ENCODE measurements around the gene ASXL1.
"Not testable (repeated sequence)": the region's sequence is repeated elsewhere in the genome, so short reads cannot be mapped to it uniquely, and the experiment has no call there.

The ASXL1 gene

DNA sequence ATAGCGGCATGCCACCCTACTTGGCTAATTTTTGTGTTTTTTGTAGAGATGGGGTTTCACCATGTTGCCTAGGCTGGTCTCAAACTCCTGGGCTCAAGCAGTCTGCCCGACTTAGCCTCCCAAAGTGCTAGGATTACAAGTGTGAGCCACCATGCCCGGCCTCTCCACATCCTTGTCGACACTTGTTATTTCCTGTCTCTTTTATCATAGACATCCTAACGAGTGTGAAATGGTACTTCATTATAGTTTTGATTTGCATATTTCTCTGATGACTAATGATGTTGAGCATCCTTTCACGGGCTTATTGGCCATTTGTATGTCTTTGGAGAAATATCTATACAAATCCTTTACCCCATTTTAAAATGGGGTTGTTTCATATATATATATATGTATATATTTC is 39.0 kb upstream of the ASXL1 start:
- no peak overlapping the region for H3K4me3 ChIP-seq (ENCODE audit: low read depth, low read length)
- no peak for TF ChIP-seq CTCF (IDR thresholded peaks at IDR 0.05; ENCODE audit: borderline replicate concordance, insufficient read depth, low read depth, low read length)

- no peak overlapping the region for H3K4me3 ChIP-seq (ENCODE audit: low read depth, low read length)
- no peak for TF ChIP-seq CTCF (IDR thresholded peaks at IDR 0.05; ENCODE audit: borderline replicate concordance, insufficient read depth, low read depth, low read length)
Measured at GRCh38 chr20:32320305-32320704, 37.8 kb upstream of the ASXL1 start.

DNA sequence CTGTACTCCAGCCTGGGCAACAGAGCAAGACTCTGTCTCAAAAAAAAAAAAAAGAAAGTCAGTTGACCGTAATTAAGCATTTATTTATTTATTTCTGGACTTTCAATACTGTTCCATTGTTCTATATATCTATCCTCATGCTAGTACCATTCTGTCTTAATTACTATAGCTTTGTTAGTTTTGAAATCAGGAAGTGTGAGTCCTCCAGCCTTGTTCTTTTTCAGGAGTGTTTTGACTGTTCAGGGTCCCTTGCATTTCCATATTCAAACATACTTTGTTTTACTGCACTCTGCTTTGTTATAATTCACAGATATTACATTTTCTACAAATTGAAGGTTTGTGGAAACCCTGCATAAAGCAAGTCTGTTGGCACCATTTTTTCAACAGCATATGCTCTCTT is 36.7 kb upstream of the ASXL1 start:
- TF ChIP-seq CTCF (IDR thresholded peaks at IDR 0.05; ENCODE audit: borderline replicate concordance, insufficient read depth, low read depth, low read length) = no peak

DNA sequence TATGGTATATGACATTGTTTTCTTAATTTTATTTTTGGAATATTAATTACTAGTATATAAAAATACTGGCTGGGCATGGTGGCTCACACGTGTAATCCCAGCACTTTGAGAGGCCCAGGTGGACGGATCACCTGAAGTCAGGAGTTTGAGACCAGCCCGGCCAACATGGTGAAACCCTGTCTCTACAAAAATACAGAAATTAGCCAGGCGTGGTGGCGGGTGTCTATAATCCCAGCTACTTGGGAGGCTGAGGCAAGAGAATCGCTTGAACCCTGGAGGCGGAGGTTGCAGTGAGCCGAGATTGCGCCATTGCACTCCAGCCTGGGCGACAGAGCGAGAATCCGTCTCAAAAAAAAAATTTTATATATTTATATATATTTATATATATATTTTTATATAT is 35.9 kb upstream of the ASXL1 start:
- not testable (repeated sequence) for H3K4me3 ChIP-seq (ENCODE audit: low read depth, low read length)

More for the DNA sequence above, 36.7 kb upstream of the ASXL1 start:
- H3K4me3 ChIP-seq (ENCODE audit: low read depth, low read length) = no peak overlapping the region

- not testable (repeated sequence) for H3K4me3 ChIP-seq (ENCODE audit: low read depth, low read length)
Measured at GRCh38 chr20:32323761-32324160, 34.4 kb upstream of the ASXL1 start.

DNA sequence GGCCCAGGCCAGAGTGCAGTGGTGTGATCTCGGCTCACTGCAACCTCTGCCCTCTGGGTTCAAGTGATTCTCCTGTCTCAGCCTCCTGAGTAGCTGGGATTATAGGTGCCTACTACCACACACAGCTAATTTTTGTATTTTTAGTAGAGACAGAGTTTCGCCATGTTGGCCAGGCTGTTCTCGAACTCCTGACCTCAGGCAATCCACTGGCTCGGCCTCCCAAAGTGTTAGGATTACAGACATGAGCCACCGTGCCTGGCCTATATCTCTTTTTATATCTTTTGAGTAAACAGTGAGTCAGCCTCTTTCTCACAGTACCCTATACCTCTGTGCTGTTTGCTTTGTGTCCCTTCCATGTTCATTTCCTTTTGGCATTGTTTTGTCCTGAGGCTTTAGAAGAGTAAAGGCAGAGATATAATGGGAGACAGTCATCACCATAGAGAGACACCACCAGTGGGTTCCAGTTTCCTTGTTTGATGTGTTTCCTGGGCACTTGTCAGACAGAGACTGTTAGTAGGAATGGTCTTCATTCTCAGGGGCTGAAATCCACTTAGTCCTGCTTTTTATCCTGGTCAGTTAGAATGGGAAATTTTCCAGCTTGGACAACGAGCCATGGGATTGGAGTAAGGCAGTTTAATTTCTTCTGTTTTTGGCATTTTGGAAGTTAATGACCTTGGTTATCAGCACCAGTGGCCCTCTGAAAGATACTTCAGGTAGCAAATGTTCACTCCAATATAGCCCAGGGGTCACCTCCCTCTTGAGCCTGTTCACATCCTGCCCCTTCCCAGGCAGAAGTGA is 32.2 kb upstream of the ASXL1 start:
- TF ChIP-seq CTCF (IDR thresholded peaks at IDR 0.05; ENCODE audit: borderline replicate concordance, insufficient read depth, low read depth, low read length) = no peak
- no peak overlapping the region for H3K4me3 ChIP-seq (ENCODE audit: low read depth, low read length)

GRCh38 chr20:32326504-32326845 is 31.7 kb upstream of the ASXL1 start:
- H3K4me3 ChIP-seq (ENCODE audit: low read depth, low read length) = no peak overlapping the region
- no peak for TF ChIP-seq CTCF (IDR thresholded peaks at IDR 0.05; ENCODE audit: borderline replicate concordance, insufficient read depth, low read depth, low read length)

GRCh38 chr20:32327087-32327681 is 30.9 kb upstream of the ASXL1 start:
- no peak overlapping the region for H3K4me3 ChIP-seq (ENCODE audit: low read depth, low read length)
- TF ChIP-seq CTCF (IDR thresholded peaks at IDR 0.05; ENCODE audit: borderline replicate concordance, insufficient read depth, low read depth, low read length) = no peak

Data from GM12875 (cell line).